ENCODE results near the gene FADS1.

The FADS1 gene

GRCh38 chr11:61828629-61829407, 12.0 kb upstream of the FADS1 start:
- TF ChIP-seq CTCF (IDR thresholded peaks at IDR 0.05; ENCODE audit: low read depth, low read length) = peak; percentile 47
- peak; percentile 47 for DNase-seq
- no peaks in the 10 kb centered on the region for H3K4me1 ChIP-seq

GRCh38 chr11:61828379-61828628, 11.5 kb upstream of the FADS1 start:
- DNase-seq = no peak
- Histone ChIP-seq H3K4me3 (ENCODE audit: low read depth, low read length) (peak overlapping the region; percentile 85), H3K4me1 (no peaks in the 10 kb centered on the region), H3K9me3 (no peaks in the 10 kb centered on the region), H3K27me3 (no peaks in the 10 kb centered on the region), H3K36me3 (no peaks in the 10 kb centered on the region)
- no peak for TF ChIP-seq CTCF (IDR thresholded peaks at IDR 0.05; ENCODE audit: low read depth, low read length)

More at GRCh38 chr11:61828629-61829407, 12.0 kb upstream of the FADS1 start:
- Histone ChIP-seq H3K9me3 (no peaks in the 10 kb centered on the region), H3K36me3 (no peaks in the 10 kb centered on the region), H3K4me3 (ENCODE audit: low read depth, low read length) (peak overlapping the region; percentile 85), H3K27me3 (no peaks in the 10 kb centered on the region)

GRCh38 chr11:61827571-61828378, 11.0 kb upstream of the FADS1 start, which contains the start of gene FADS2:
Gene FADS2, plus strand, starts transcription at chr11:61828300. Its CDS starts 91 bp downstream, at chr11:61828391.
- no peaks in the 10 kb centered on the region for H3K36me3 ChIP-seq
- peak within 1 kb of the TSS; percentile 85 for H3K4me3 ChIP-seq (ENCODE audit: low read depth, low read length)
- H3K27me3 ChIP-seq = no peaks in the 10 kb centered on the region
- DNase-seq = peak; percentile 93
- no peaks in the 10 kb centered on the region for H3K4me1 ChIP-seq
- no peak for TF ChIP-seq CTCF (IDR thresholded peaks at IDR 0.05; ENCODE audit: low read depth, low read length)
- no peaks in the 10 kb centered on the region for H3K9me3 ChIP-seq

DNA sequence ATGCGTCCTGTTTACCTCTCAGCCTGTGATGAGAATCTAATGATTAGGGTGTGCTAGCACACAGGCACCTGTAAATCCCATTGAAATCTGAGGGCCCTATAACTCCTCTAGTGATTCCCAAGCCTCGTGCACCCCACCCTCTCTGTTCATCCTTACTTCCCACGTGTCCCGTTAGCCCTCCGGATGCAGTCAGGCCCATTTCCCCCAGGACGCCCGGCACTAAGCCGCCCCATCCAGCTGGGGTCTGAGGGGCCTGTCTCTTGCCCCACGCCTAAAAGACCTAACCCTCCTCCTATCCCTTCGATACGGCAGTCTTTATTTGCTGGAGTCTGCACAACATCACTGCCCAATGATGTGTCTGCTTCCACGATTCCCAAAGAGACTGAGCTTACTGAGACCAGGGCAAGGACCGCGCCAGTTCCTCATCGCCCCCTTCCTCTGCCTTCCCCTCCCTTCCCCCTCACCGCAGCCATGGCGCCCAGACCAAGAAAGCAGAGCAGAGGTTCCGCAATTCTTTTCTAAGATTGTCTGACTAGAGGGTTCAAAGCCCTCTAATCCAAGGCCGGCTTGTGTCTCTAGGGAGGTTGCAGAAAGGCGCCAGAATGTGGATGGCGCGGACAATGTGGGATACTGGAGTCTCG, 10.2 kb upstream of the FADS1 start:
- H3K36me3 ChIP-seq = no peaks in the 10 kb centered on the region
- no peaks in the 10 kb centered on the region for H3K27me3 ChIP-seq
- no peaks in the 10 kb centered on the region for H3K9me3 ChIP-seq
- no peak for TF ChIP-seq CTCF (IDR thresholded peaks at IDR 0.05; ENCODE audit: low read depth, low read length)
- no peaks in the 10 kb centered on the region for H3K4me1 ChIP-seq
- peak overlapping the region; percentile 85 for H3K4me3 ChIP-seq (ENCODE audit: low read depth, low read length)
- DNase-seq = no peak

DNA sequence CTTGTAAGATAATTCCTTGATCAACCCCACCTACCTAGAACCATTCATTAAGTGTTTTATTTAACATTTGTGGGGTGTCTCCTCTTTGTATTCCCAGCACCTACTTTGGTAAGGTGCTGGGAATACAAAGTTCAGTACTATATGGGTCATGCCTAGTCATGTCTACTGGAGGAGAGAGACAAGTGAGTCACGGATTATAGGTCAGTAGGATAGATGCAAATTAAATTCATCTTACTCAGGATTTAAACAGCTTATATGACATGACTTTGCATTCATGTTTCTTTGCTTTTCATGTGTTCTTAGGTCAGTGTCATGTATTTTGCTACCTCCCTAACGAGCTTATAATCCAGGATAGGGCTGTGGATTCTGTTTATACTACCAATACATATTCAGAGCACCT, 3.4 kb upstream of the FADS1 start:
- Histone ChIP-seq H3K4me1 (no peaks in the 10 kb centered on the region), H3K36me3 (no peaks in the 10 kb centered on the region), H3K4me3 (ENCODE audit: low read depth, low read length) (no peak overlapping the region), H3K9me3 (no peaks in the 10 kb centered on the region), H3K27me3 (no peaks in the 10 kb centered on the region)
- no peak for TF ChIP-seq CTCF (IDR thresholded peaks at IDR 0.05; ENCODE audit: low read depth, low read length)
- DNase-seq = no peak
